Neuron (in vitro differentiated cells): ENCODE measurements around the gene ARL13A.
A peak's percentile ranks its signal among the peaks of the same experiment; 100 is the strongest.

ENCODE experiments used
- H2AFZ ChIP-seq: one replicate; pipeline ENCODE4 v1.6.1; 2013; ENCODE audit warnings: low read depth, mild to moderate bottlenecking, inconsistent platforms, low read length, moderate library complexity
- H3K27me3 ChIP-seq: one replicate; pipeline ENCODE4 v1.6.1; 2013; ENCODE audit warnings: low read length; ENCODE audit not compliant: insufficient read depth
- H3K36me3 ChIP-seq: one replicate; pipeline ENCODE4 v1.6.1; 2013; ENCODE audit warnings: low read length; ENCODE audit not compliant: insufficient read depth
- H3K4me1 ChIP-seq: one replicate; pipeline ENCODE4 v1.6.1; 2013; ENCODE audit warnings: low read length; ENCODE audit not compliant: insufficient read depth
- H3K4me3 ChIP-seq: 2 replicates; pipeline ENCODE4 v1.5.1; 2013; ENCODE audit warnings: mild to moderate bottlenecking, low read length, moderate library complexity
- H3K9me3 ChIP-seq: one replicate; pipeline ENCODE4 v1.6.1; 2013; ENCODE audit warnings: low read length

The ARL13A gene

GRCh38 chrX:100969408-100969807 lies at the start of gene ARL13A:
TSS of gene ARL13A (plus strand) at chrX:100969708. CDS start at chrX:100973690, 3,982 bp downstream.
- Histone ChIP-seq H3K4me1 (no peaks in the 10 kb centered on the region), H3K9me3 (no peaks in the 10 kb centered on the region), H3K4me3 (no peak within 1 kb of the TSS), H3K36me3 (no peaks in the 10 kb centered on the region), H3K27me3 (no peaks in the 10 kb centered on the region), H2AFZ (no peak within 1 kb of the TSS)

- no peak overlapping the region for H2AFZ ChIP-seq
- no peaks in the 10 kb centered on the region for H3K9me3 ChIP-seq
- H3K4me1 ChIP-seq: peaks cover 1% of the 10 kb centered on the region
- no peak overlapping the region for H3K4me3 ChIP-seq
- no peaks in the 10 kb centered on the region for H3K36me3 ChIP-seq
- H3K27me3 ChIP-seq: peaks cover 14% of the 10 kb centered on the region
Measured at GRCh38 chrX:100924375-100924774, 45.1 kb upstream of the ARL13A start.

GRCh38 chrX:100926453-100926852 lies 43.1 kb upstream of the ARL13A start:
- Histone ChIP-seq H3K36me3 (no peaks in the 10 kb centered on the region), H3K4me3 (no peak overlapping the region), H3K4me1 (peaks cover 6% of the 10 kb centered on the region), H2AFZ (no peak overlapping the region), H3K9me3 (peaks cover 2% of the 10 kb centered on the region), H3K27me3 (peaks cover 14% of the 10 kb centered on the region)

GRCh38 chrX:100928660-100929613 lies 40.6 kb upstream of the ARL13A start, which contains the start of gene XKRX:
TSS of gene XKRX (minus strand) at chrX:100928917. CDS start at chrX:100928304, 613 bp downstream.
- H3K9me3 ChIP-seq: peaks cover 4% of the 10 kb centered on the region
- peaks cover 14% of the 10 kb centered on the region for H3K27me3 ChIP-seq
- H3K36me3 ChIP-seq: no peaks in the 10 kb centered on the region
- H3K4me1 ChIP-seq: peaks cover 6% of the 10 kb centered on the region
- peak within 1 kb of the TSS; percentile 46 for H3K4me3 ChIP-seq
- peak within 1 kb of the TSS; percentile 75 for H2AFZ ChIP-seq

GRCh38 chrX:100931218-100931924 lies 38.1 kb upstream of the ARL13A start:
- Histone ChIP-seq H3K4me1 (peaks cover 6% of the 10 kb centered on the region), H3K27me3 (peaks cover 13% of the 10 kb centered on the region), H2AFZ (no peak overlapping the region), H3K9me3 (peaks cover 4% of the 10 kb centered on the region), H3K4me3 (no peak overlapping the region), H3K36me3 (no peaks in the 10 kb centered on the region)

- Histone ChIP-seq H3K4me3 (no peak overlapping the region), H3K27me3 (peaks cover 13% of the 10 kb centered on the region), H3K9me3 (peaks cover 4% of the 10 kb centered on the region), H3K36me3 (no peaks in the 10 kb centered on the region), H2AFZ (no peak overlapping the region), H3K4me1 (peaks cover 6% of the 10 kb centered on the region)
Measured at GRCh38 chrX:100931925-100932285, 37.6 kb upstream of the ARL13A start.

- no peak overlapping the region for H2AFZ ChIP-seq
- H3K4me1 ChIP-seq: no peaks in the 10 kb centered on the region
- H3K36me3 ChIP-seq: no peaks in the 10 kb centered on the region
- H3K9me3 ChIP-seq: peaks cover 4% of the 10 kb centered on the region
- peaks cover 3% of the 10 kb centered on the region for H3K27me3 ChIP-seq
- no peak overlapping the region for H3K4me3 ChIP-seq
Measured at GRCh38 chrX:100935767-100936166, 33.7 kb upstream of the ARL13A start.

GRCh38 chrX:100939333-100939732 lies 30.2 kb upstream of the ARL13A start:
- H3K4me3 ChIP-seq: no peak overlapping the region
- peaks cover 3% of the 10 kb centered on the region for H3K27me3 ChIP-seq
- no peaks in the 10 kb centered on the region for H3K9me3 ChIP-seq
- H3K36me3 ChIP-seq: no peaks in the 10 kb centered on the region
- H2AFZ ChIP-seq: no peak overlapping the region
- no peaks in the 10 kb centered on the region for H3K4me1 ChIP-seq

- H3K4me1 ChIP-seq: peaks cover 3% of the 10 kb centered on the region
- H3K27me3 ChIP-seq: peaks cover 6% of the 10 kb centered on the region
- H2AFZ ChIP-seq: no peak overlapping the region
- no peaks in the 10 kb centered on the region for H3K9me3 ChIP-seq
- no peaks in the 10 kb centered on the region for H3K36me3 ChIP-seq
- no peak overlapping the region for H3K4me3 ChIP-seq
Measured at GRCh38 chrX:100944601-100945000, 24.9 kb upstream of the ARL13A start.

GRCh38 chrX:100946299-100946927 lies 23.1 kb upstream of the ARL13A start:
- Histone ChIP-seq H3K4me1 (peaks cover 3% of the 10 kb centered on the region), H3K27me3 (peaks cover 6% of the 10 kb centered on the region), H3K9me3 (no peaks in the 10 kb centered on the region), H3K36me3 (no peaks in the 10 kb centered on the region), H2AFZ (no peak overlapping the region), H3K4me3 (no peak overlapping the region)

GRCh38 chrX:100948557-100948956 lies 21.0 kb upstream of the ARL13A start:
- no peak overlapping the region for H3K4me3 ChIP-seq
- H3K4me1 ChIP-seq: peaks cover 3% of the 10 kb centered on the region
- no peak overlapping the region for H2AFZ ChIP-seq
- no peaks in the 10 kb centered on the region for H3K9me3 ChIP-seq
- H3K36me3 ChIP-seq: no peaks in the 10 kb centered on the region
- H3K27me3 ChIP-seq: peaks cover 6% of the 10 kb centered on the region

GRCh38 chrX:100962811-100963210 lies 6.7 kb upstream of the ARL13A start:
- H3K36me3 ChIP-seq: no peaks in the 10 kb centered on the region
- no peaks in the 10 kb centered on the region for H3K27me3 ChIP-seq
- no peak overlapping the region for H2AFZ ChIP-seq
- H3K4me3 ChIP-seq: no peak overlapping the region
- no peaks in the 10 kb centered on the region for H3K9me3 ChIP-seq
- no peaks in the 10 kb centered on the region for H3K4me1 ChIP-seq

GRCh38 chrX:100964362-100964761 lies 5.1 kb upstream of the ARL13A start:
- Histone ChIP-seq H2AFZ (no peak overlapping the region), H3K27me3 (no peaks in the 10 kb centered on the region), H3K4me3 (no peak overlapping the region), H3K4me1 (no peaks in the 10 kb centered on the region), H3K9me3 (no peaks in the 10 kb centered on the region), H3K36me3 (no peaks in the 10 kb centered on the region)
